ENCODE data around the gene PDCD1. TPM values are rescaled to one million over a fixed set of nuclear protein-coding genes. Genes with fewer than 3 reads are reported as not detected.
"Not testable (repeated sequence)": the region's sequence is repeated elsewhere in the genome, so short reads cannot be mapped to it uniquely, and the experiment has no call there.

Gene PDCD1
- total RNA-seq, 1 experiment from 2014 or later = not detected

DNA sequence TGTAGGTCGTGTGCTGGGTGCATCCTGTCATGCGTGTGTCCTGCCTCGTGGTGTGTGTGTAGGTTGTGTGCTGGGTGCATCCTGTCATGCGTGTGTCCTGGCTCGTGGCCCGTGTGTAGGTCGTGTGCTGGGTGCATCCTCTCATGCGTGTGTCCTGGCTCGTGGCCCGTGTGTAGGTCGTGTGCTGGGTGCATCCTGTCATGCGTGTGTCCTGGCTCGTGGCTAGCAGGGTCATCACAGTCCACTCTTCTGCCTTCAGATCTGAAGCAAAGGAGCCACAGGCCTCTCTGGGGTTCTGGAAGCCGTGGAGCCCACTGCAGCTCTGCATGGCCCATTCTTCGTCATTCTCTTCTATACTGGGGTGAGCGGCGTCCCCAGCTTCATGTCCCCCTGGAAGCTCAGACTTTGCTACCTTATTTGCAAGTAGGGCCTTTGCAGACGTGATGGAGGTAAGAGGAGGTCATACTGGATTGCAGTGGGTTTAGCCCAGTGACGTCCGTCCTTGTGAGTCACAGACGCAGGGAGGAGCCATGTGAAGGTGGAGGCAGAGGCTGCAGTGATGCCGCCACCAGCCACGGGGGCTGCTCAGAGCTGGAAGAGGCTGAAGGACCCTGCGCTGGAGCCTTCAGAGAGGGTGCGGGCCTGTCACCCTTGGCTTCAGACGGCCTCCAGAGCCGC, 38.6 kb downstream of the PDCD1 start:
- H4K20me1 ChIP-seq (ENCODE audit: low read length); ATAC-seq; H3F3A ChIP-seq (ENCODE audit: low read length, unreplicated experiment); H3K79me2 ChIP-seq (ENCODE audit: low read length); H3K9ac ChIP-seq (ENCODE audit: low read length); H3K27me3 ChIP-seq (ENCODE audit: low read length); H3K27ac ChIP-seq (ENCODE audit: low read length); DNase-seq; CTCF ChIA-PET; POLR2A ChIA-PET (ENCODE audit: unreplicated experiment); H3K4me1 ChIP-seq (ENCODE audit: insufficient read depth, low read length); H3K4me2 ChIP-seq (ENCODE audit: low read length); H2AFZ ChIP-seq (ENCODE audit: low read length); BruUV-seq (replicated peaks); H3K9me2 ChIP-seq (replicated peaks; ENCODE audit: low read length); H3K36me3 ChIP-seq (ENCODE audit: low read depth, low read length); H3K9me3 ChIP-seq (ENCODE audit: low read length); intact Hi-C loops (cut with micrococcal nuclease); H3K4me3 ChIP-seq (ENCODE audit: low read length): not testable (repeated sequence)

DNA sequence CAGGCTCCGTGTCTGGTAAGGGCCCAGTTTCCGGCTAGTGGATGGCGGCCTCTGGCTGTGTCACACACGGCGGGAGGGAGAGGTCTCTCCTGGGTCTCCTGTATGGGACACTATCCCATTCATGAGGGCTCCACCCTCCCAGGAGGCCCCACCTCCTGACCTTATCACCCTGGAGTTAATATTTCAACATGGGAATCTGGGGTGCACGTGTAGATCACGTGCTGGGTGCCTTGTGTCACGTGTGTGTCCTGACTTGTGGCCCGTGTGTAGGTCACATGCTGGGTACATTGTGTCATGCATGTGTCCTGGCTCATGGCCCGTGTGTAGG, 39.8 kb downstream of the PDCD1 start:
- no peak overlapping the region for H3K4me3 ChIP-seq (ENCODE audit: low read length)
- no peaks in the 10 kb centered on the region for H3K27me3 ChIP-seq (ENCODE audit: low read length)
- BruUV-seq (replicated peaks) = no TSS peak
- POLR2A ChIA-PET (ENCODE audit: unreplicated experiment) = no interaction called here
- H4K20me1 ChIP-seq (ENCODE audit: low read length) = no peaks in the 10 kb centered on the region
- no peaks in the 10 kb centered on the region for H3K4me1 ChIP-seq (ENCODE audit: insufficient read depth, low read length)
- intact Hi-C loops (cut with micrococcal nuclease) = no loop called here
- no peak for ATAC-seq
- no peaks in the 10 kb centered on the region for H3K79me2 ChIP-seq (ENCODE audit: low read length)
- no peak overlapping the region for H3K4me2 ChIP-seq (ENCODE audit: low read length)
- no peak overlapping the region for H3K9ac ChIP-seq (ENCODE audit: low read length)
- H3K36me3 ChIP-seq (ENCODE audit: low read depth, low read length) = no peaks in the 10 kb centered on the region
- no peaks in the 10 kb centered on the region for H3K9me2 ChIP-seq (replicated peaks; ENCODE audit: low read length)
- H3F3A ChIP-seq (ENCODE audit: low read length, unreplicated experiment) = no peaks in the 10 kb centered on the region
- H2AFZ ChIP-seq (ENCODE audit: low read length) = no peak overlapping the region
- CTCF ChIA-PET = no interaction called here
- no peak for TF ChIP-seq EZH2phosphoT487 (IDR thresholded peaks at IDR 0.05; ENCODE audit: borderline replicate concordance, low read length)
- no peak for TF ChIP-seq EZH2 (IDR thresholded peaks at IDR 0.05; ENCODE audit: low read length, unreplicated experiment)
- TF ChIP-seq, protein P1, sequence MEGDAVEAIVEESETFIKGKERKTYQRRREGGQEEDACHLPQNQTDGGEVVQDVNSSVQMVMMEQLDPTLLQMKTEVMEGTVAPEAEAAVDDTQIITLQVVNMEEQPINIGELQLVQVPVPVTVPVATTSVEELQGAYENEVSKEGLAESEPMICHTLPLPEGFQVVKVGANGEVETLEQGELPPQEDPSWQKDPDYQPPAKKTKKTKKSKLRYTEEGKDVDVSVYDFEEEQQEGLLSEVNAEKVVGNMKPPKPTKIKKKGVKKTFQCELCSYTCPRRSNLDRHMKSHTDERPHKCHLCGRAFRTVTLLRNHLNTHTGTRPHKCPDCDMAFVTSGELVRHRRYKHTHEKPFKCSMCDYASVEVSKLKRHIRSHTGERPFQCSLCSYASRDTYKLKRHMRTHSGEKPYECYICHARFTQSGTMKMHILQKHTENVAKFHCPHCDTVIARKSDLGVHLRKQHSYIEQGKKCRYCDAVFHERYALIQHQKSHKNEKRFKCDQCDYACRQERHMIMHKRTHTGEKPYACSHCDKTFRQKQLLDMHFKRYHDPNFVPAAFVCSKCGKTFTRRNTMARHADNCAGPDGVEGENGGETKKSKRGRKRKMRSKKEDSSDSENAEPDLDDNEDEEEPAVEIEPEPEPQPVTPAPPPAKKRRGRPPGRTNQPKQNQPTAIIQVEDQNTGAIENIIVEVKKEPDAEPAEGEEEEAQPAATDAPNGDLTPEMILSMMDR (conservative IDR thresholded peaks at IDR 0.05; ENCODE audit: low read depth, low read length) = no peak
- DNase-seq = no peak
- no peak overlapping the region for H3K27ac ChIP-seq (ENCODE audit: low read length)
- H3K9me3 ChIP-seq (ENCODE audit: low read length) = no peaks in the 10 kb centered on the region

DNA sequence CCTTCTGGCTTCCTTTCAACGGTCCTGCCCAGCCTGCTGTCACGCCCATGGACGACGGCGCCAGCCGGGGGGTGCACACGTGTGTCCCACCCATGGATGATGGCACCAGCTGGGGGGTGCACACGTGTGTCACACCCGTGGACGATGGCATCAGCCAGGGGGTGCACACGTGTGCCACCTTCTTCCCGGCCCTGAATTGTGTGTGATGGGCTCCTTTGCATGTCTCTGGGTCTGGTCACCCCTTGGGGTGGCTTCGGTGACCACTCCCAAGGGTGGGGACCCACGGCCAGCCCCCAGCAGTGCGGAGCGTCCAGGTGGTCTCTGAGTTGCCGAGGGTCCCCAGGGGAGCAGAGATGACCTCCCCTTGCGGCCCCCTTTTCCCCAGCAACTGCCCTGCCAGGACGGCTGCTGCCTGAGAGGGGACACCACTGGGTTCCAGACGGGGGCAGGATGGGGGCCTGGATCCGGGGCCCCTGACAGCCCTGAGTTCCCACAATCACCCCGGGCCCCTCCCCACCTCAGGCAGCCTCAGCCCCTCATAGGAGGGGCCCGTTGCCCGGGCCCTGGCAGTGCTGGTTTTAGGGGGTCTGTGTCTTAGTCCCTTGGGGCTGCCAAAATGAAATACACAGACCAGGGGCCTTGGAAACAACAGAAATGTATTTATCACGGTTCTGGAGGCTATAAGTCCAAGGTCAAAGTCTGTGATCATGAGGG, 40.3 kb downstream of the PDCD1 start:
- CTCF ChIA-PET = no interaction called here
- no peaks in the 10 kb centered on the region for H3K36me3 ChIP-seq (ENCODE audit: low read depth, low read length)
- H3K4me1 ChIP-seq (ENCODE audit: insufficient read depth, low read length) = no peaks in the 10 kb centered on the region
- no peak overlapping the region for H3K27ac ChIP-seq (ENCODE audit: low read length)
- POLR2A ChIA-PET (ENCODE audit: unreplicated experiment) = no interaction called here
- no TSS peak for BruUV-seq (replicated peaks)
- DNase-seq (no peak), ATAC-seq (no peak)
- TF ChIP-seq, protein P1 (conservative IDR thresholded peaks at IDR 0.05; ENCODE audit: low read depth, low read length) = no peak
- TF ChIP-seq EZH2phosphoT487 (IDR thresholded peaks at IDR 0.05; ENCODE audit: borderline replicate concordance, low read length) = no peak
- TF ChIP-seq EZH2 (IDR thresholded peaks at IDR 0.05; ENCODE audit: low read length, unreplicated experiment) = no peak
- no peaks in the 10 kb centered on the region for H3K9me2 ChIP-seq (replicated peaks; ENCODE audit: low read length)
- H3K4me3 ChIP-seq (ENCODE audit: low read length) = no peak overlapping the region
- H3K9ac ChIP-seq (ENCODE audit: low read length) = no peak overlapping the region
- intact Hi-C loops (cut with micrococcal nuclease) = no loop called here
- no peaks in the 10 kb centered on the region for H3F3A ChIP-seq (ENCODE audit: low read length, unreplicated experiment)
- H3K27me3 ChIP-seq (ENCODE audit: low read length) = no peaks in the 10 kb centered on the region
- no peaks in the 10 kb centered on the region for H3K9me3 ChIP-seq (ENCODE audit: low read length)
- no peaks in the 10 kb centered on the region for H3K79me2 ChIP-seq (ENCODE audit: low read length)
- no peaks in the 10 kb centered on the region for H4K20me1 ChIP-seq (ENCODE audit: low read length)
- no peak overlapping the region for H3K4me2 ChIP-seq (ENCODE audit: low read length)
- H2AFZ ChIP-seq (ENCODE audit: low read length) = no peak overlapping the region

DNA sequence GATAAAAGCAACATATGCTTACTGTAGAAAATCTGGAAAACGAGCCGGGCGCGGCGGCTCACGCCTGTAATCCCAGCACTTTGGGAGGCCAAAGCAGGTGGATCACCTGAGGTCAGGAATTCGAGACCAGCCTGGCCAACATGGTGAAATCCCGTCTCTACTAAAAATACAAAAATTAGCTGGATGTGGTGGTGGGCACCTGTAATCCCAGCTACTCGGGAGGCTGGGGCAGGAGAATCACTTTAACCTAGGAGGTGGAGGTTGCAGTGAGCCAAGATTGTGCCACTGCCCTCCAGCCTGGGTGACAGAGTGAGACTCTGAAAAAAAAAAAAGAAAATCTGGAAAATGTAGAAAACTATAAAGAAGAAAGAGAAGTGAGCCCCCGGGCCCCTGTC, 40.9 kb downstream of the PDCD1 start:
- H2AFZ ChIP-seq (ENCODE audit: low read length); H3K9ac ChIP-seq (ENCODE audit: low read length); DNase-seq; CTCF ChIA-PET; H3K79me2 ChIP-seq (ENCODE audit: low read length); ATAC-seq; H3K9me3 ChIP-seq (ENCODE audit: low read length); H3K4me2 ChIP-seq (ENCODE audit: low read length); H3K9me2 ChIP-seq (replicated peaks; ENCODE audit: low read length); H4K20me1 ChIP-seq (ENCODE audit: low read length); H3K27ac ChIP-seq (ENCODE audit: low read length); H3K4me1 ChIP-seq (ENCODE audit: insufficient read depth, low read length); H3F3A ChIP-seq (ENCODE audit: low read length, unreplicated experiment); POLR2A ChIA-PET (ENCODE audit: unreplicated experiment); H3K27me3 ChIP-seq (ENCODE audit: low read length); BruUV-seq (replicated peaks); intact Hi-C loops (cut with micrococcal nuclease); H3K4me3 ChIP-seq (ENCODE audit: low read length); H3K36me3 ChIP-seq (ENCODE audit: low read depth, low read length): not testable (repeated sequence)

Data from PC-3 (cell line).